ENCODE measurements around the gene RPTOR. TPM values are rescaled to one million over a fixed set of nuclear protein-coding genes. Genes with fewer than 3 reads are reported as not detected.
"Not testable (repeated sequence)": the region's sequence is repeated elsewhere in the genome, so short reads cannot be mapped to it uniquely, and the experiment has no call there.

RPTOR gene
- total RNA-seq, 1 donor from 2014 or later, result 21.8 TPM

DNA sequence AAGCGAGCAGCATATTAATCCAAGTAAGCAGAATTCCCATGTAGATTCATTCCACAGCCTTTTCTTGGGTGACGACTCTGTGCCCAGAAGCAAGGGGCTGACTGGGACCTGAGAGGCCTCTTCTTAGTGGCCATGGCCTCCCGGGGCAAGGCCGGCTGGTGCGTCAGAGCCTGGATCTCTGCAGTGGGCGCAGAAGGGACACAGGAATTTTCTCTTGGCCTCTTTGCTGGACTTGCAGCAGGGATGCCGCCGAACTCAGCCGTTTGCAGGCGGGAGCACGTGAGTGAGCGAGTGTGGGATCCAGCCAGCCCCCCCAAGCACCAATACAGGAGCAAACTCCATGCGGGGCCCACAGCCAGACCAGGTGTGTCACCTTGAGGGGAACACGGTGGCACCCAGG lies 151.8 kb downstream of the RPTOR start:
- DNase-seq, result no peak

DNA sequence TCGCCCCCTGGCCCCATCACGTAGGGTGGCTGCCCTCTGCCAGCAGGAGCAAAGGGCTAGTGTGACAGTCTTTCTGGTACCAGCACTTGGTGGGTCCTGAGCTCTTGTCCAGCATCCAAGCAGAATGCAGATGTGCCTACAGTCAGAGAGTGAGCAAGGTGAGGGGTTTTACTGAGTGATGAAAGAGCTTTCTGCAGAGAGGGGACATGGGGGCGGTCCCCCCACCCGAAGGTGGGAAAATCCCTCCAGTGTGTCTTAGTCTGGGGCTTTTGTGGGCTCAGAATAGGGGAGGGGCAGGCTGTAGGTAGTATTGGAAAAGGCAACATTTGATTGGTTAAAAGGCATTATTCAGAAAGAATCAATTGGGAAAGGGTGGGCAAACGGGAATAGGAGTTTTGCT lies 152.3 kb downstream of the RPTOR start:
- no peak for DNase-seq

DNA sequence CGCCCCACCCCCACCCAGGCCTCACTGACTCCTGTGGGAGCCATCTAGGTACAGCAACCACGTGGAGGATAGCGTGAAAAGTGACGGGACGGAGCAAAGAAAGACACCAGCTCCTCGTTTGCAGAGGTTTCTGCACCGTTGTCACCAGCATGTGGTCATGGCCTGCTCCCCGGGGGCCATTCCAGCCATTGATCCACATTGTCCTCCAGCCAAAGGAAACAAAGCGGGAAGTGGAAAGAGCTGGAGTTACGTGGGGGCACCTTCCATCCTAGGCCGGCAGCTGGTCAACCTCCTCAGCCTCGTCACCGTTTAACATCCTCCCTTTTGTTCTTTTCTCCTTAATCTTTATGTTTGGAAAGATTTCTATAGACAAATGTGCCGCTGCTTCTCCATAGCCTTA lies 153.7 kb downstream of the RPTOR start:
- no peak for DNase-seq

DNA sequence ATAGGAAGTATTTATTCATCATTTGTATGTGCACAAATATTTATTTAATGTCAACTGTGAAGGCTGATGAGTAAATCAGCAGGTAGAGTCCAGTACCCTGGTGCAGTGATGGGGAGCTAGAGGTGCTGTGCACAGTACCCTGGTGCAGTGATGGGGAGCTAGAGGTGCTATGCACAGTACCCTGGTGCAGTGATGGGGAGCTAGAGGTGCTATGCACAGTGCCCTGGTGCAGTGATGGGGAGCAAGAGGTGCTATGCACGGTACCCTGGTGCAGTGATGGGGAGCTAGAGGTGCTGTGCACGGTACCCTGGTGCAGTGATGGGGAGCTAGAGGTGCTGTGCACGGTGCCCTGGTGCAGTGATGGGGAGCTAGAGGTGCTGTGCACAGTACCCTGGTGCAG lies 154.6 kb downstream of the RPTOR start:
- not testable (repeated sequence) for DNase-seq

DNA sequence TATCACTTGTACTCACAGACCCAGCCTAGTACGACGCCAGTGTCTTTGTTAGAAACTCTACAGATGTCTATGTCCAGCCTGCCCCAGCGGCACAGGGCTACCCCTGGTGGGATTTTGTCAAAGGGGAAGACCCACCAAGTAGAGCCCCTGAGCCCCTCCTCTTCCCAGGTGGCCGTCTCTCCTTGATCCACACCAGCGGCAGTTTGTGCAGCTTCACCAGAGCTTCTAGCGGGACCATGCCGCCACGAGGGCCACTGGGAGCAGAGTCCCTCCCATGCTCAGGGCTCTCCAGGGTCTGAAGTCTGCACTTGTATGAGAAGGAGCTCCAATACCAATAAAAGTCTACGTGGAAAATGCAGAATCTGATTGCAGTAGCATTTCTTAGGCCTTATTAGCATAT lies 157.1 kb downstream of the RPTOR start:
- DNase-seq, result no peak

DNA sequence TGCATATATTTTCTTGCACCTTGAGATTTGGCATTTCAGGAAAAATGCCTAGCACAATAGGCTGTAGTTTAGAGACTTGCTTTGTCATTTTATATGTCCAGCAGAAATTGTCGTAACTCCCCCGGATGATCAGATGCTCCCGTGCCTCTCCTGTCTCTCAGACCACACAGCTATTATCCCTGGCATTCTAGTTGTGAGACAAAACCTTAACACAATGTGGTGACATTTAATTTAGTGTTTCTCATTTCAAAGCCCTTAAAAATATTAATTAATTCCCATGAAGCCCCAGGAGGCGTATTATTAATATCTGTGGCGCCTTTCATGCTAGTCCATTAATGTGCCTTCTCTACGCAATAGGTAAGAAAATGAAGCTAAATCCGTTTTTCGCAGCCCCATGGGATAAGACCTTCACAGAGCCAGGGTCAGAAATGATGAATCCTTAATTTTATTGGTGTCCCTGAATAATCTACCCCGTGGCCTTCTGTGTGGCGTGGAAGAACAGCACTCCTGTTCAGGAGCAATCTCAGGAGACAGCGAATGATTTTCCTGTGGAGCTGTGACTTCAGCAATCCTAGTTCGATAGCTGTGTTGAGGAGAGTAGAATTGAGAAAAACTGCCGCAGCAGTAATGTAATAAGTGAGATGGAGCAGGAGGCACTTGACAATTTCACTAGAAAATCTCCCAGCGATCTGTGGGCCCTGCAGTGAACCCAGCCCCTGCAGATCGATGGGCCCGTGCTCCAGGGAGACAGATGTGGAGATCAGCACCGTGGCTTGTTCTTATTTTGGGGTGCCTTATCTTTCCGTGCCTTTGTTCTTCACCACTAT lies 157.9 kb downstream of the RPTOR start:
- DNase-seq, result no peak

DNA sequence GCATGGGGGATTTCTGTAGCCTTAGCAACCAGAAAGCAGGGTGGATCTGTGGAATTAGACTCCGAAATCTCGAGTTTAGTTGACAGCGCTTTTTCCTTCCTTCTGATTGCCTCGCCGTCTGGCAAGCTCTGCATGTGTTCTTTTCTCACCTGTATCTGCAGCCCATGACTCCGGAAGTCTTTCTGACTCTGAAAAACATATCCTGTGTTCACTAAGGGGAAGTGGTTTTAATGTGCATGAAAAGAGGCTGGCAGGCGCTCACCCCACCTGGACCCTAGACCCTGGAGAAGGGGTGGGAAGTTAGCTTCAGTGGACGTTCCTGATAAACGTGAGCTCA lies 158.5 kb downstream of the RPTOR start:
- no peak for DNase-seq

DNA sequence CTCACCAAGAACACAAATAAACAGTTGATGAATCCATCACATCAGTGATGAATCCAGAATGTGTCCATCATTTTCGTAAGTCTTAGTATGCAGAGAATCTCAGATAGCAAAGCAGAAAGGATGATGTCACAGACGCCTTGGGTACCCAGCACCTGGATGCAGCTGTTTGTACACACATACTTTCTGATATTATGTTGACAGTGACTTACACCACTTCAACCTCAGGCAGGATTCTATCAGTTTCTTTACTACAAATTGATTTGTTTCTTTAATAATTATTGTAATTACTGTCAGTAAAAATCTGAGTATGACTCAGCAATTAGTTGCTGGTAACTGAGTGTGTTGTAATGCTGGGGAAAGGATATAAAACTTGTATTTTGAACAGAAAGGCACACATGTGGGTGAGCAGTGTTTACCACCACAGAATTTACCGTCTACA lies 159.8 kb downstream of the RPTOR start:
- no peak for DNase-seq

DNA sequence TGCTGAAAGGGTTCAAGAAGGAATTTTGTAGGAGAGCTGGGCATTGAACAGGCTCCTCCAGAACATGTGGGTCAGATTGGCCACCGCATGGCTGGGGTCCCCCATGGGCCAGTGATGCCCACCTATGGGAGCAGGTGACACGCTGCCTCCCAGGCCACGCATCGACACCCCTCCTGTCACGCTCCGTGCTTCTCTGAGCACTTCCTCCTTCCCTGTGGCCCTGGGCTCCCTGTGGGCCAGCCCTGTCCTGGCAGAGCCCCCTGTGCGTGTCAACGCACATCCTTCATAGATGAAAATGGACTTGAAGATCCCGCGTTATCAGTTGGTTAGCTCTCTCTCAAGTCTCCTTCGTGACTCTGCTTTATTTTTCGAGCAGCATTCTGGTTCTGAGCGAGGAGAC lies 160.3 kb downstream of the RPTOR start:
- DNase-seq, result no peak

DNA sequence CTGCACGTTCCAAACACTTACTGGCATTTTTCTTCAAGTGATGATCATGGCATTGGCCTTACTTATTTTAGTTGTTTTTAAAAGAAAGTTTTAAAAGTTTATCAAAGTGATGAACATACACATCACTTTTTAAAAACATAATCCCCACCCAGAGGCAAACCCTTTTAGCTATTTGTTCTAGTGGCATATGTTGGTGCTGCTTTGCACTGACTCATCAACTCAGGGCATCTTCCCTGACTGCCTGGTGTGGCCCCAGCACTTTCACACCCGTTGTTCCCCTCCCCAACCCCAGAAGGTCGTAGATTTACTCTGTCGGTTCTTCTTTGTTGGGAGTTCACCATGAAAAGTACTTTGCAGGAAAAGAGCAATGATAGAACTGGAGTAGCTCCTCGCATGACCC lies 161.3 kb downstream of the RPTOR start:
- no peak for DNase-seq

DNA sequence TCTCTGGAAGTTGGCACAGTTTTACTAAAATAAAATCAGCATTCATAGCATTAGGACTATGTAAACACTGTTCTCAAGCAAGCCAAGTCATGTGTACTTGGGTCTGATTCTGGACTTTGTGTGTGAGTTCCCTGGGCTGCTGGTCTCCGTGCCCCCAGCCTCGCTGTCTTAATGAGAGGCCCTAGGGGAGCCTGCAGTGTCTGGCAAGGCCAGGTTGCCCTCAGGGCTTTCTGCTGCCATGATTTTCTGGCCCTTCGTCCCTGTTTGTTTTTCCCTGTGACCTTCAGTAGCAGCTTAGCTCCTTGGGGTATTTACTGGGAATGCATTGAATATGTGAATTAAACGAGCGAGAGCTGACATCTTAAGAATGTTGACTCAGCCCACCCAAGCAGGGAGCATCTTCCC lies 161.8 kb downstream of the RPTOR start:
- DNase-seq, result no peak

DNA sequence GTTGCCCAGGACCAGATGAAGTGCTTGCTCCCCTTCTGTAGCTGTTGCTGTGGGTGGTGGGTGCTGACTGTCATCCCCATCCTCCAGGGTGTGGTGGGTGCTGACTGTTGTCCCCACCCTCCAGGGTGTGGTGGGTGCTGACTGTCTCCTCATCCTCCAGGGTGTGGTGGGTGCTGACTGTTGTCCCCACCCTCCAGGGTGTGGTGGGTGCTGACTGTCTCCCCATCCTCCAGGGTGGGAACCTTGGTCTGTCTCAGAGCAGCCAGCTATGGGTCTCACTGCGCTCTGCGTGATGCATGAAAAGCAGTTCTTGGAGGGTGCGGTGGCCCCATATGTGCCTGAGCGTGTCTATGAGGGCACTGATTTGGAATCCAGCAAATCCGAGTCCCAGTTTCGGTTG lies 163.8 kb downstream of the RPTOR start:
- DNase-seq, result no peak

DNA sequence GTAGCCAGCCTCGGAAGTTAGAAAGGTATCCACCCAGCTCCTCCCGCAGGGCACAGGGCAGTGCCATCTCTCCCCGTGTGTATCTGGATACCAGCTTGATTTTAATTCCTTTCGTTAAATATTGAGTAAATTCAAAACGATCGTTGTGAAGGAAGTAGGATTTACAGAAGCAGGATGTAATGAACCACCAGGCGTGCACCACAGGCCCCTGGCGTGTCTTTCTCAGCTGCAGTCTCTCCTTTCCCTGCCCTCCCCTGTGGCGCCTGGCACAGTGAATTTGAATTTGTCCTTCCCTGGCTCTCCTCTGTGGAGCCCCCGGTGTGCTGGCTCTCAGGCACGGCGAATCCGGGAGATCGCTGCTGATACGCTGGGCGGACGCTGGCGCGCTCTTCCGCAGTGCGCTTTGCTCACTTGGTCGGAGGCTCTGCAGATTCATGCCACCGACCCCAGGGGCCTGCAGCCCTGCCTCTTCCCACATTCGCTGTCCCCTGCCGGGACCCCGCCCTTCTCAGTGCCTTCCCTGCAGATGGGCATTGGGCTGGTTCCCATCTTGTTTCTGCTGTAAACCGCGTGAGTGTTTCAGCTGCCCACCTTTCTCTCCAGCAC lies 164.6 kb downstream of the RPTOR start:
- DNase-seq, result no peak

DNA sequence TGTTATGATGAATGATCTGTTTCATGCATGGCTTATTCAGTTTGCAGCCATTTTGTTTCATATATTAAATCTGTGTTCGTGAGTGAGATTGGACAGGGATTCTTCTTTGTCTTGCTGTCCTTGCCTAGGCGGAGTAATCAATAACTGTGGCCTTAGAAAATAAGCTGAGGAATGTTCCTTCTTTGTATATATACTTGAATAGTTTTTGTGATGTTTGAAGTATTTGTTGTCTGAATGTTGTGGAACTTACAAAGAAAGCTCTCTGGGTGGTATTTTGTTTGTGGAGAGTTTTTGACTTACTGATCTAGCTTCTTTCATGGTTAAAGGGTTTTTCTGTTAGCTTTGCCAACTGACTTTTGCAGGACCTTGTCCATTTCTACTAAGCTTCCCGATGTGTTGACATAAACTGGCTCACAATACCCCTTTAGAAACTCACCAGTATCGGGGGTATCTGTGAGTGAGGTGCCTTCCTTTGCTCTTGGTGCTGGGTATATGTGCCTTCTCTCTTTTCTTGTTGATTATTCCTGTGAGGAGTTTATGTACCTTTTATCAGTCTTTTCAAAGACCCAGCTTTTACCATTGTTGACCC lies 166.2 kb downstream of the RPTOR start:
- no peak for DNase-seq

DNA sequence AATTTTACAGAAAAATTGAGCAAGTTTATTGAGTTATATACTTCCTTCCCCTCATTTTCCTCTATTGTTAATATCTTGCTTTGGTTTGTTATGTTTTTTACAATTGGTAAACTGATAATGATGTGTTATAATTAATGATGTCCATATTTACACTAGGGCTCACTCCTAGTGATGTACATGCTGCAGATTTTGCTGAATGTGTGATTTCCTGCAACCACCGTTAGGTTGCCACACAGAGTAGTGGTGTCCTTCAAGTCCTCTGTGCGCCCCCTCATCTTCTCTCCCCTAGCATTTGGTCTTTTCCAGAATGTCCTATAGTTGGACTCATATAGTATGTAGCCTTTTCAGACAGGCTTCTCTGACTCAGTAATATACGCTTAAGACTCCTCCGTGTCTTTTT lies 167.5 kb downstream of the RPTOR start:
- no peak for DNase-seq

DNA sequence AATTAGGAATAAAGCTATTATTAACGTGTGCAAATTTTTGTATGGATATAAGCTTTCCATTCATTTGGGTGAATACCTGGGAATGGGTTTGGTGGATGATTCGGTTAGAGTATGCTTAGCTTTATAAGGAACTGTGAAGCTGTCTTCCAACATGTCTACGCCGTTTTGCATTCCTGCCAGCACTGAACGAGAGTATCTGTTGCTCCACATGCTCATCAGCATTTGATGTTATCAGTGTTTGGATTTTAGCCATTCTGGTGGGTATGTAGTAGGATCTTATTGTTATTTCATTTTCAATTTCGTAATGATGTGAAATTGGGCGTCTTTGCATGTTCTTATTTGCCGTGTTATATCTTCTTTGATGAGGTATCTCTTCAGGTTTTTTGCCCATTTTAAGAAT lies 168.0 kb downstream of the RPTOR start:
- no peak for DNase-seq

DNA sequence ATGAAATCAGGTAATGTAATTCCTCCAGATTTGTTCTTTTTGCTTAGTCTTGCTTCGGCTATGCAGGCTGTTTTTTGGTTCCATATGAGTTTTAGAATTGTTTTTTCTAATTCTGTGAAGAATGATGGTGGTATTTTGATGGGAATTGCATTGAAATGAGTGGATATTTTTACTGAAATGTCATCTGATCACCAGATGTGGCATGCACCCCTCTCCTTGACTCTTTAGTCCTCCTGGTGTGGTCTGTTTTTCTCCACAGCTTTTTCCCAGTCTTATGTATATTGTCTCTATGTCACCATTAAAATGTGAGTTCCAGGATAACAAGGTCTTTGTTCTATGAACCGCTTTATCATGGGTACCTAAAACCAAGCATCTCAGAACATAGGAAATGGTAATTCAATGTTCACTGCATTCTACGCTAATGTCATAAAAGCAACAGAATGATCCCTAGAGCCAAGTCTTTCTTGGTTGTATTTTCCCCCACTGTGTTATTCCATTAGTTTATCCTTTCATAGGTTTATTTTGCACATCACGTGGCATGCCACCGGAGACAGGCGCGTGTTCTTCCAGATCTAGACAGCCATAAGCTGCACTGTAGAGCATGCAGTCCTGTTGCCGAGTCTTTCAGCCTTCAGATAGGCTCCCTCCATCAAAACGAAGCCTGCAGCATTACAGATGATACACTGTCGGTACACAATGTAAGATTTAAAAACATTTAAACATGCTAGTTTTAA lies 172.5 kb downstream of the RPTOR start:
- DNase-seq, result no peak

DNA sequence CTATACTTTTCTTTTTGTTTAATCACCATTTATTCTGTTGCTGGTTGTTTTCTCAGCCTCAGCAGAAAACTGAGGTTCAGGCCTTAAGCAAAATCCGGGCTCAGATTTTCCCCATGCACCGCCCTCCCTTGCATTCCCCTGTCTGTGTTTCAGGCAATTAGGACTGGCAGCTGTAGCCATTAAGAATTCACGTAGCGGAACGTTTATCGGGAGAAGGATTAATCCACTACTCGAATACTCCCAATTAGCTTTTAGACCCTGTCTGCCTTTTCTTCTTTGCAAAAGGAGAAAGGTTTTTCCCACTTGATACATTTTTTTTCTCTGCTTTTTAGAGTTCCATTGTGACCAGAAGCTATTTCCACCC lies 173.1 kb downstream of the RPTOR start:
- no peak for DNase-seq

DNA sequence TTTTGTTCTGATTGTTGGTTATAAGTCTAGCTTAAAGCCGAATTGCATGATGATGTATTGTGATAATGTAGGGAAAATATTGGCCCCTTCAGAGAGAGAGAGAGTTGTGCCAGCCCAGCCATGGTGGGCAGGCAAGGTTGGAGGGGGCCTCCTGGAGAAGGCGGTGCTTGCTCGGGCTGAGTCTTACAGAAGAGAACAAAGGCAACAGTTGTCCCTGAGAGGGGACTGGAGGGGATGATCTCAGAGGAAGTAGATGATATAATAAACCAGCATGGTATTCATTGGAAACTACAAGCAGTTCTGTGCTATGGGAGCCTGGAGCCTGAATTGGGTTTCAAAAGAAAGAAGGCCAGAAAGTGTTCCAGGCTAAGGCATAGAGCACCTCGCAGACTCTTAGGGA lies 173.8 kb downstream of the RPTOR start:
- peak; percentile 33 for DNase-seq

DNA sequence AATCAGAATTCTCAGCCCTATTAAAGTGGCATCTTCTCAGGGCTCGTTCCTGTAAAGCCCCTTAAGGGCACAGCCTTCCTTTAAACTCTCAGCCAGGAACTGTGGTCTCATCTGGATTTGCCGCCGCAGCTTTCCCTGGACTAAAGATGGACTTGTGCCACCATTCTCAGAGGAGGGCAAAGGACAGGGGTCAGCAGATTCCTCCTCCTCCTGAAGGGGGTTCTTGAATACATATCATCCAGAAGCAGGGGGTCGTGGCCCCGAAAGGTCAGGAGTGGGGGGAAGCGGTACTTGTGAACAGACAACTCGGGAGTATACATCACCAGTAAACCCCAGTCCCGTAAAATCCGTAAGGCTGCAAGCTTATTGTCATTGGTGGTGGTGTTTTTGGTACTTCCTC lies 174.8 kb downstream of the RPTOR start:
- no peak for DNase-seq

DNA sequence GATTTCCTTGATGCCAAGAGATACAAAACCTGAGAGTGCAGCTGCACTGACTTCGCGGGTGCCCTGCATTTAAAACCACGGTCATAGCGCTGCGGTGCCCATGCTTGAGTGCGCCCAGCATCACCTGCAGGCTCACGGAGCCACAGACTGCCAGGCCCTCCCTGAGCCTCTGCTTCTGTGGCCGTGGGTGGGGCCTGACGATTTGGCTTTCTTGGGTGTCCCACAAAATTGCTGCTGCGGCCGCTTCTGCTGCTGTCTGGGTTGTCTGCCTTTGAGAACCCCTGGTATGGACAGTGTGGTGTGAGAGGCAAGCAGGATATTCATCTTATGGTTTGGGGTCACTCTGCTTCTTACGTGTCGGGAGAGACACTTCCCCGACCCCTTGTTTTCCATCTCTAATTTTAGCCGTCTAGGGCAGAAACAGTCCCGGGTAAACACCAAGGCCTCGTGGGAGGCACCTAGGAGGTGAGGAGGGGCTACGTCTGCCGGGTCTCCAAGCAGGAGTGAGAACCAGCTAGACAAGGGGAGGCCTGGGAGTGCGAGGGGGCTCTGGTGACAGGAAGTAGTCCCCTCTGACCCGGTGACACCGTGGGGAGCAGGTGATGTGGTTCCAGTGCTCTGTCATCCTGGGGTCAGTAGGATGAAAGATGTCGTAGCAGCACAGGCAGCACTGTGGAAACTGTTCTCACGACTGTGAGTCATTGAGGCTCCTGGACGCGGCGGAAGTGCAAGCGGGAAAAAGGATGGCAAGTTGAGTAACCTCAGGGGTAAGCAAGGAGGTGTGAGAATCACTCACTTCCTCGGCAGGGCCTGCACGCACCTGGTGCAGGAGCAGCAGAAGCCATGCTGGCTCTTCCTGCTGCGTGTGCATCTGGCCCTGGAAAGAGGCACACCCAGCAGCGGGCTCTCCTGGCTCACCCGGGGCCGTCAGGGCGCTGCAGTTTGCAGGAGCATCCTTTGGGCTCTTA lies 176.3 kb downstream of the RPTOR start:
- DNase-seq, result peak; percentile 88

DNA sequence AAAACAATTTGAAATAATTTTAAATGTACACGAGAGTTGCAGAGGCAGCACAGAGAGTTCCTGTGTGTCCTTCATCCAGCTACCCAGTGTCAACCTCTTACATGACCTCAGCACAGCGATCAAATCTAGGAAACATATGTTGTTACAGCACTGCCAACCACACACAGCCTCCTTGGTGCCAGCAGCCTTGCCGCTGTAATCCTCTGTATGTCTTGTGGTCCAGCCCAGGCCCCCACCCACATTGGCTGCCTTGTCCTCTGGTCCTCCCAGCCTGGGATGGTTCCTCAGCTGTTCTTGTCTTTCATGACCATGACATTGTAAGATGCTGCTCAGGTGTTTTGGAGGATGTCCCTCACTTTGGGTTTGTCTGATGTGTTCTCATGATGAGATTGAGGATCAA lies 178.0 kb downstream of the RPTOR start:
- DNase-seq, result no peak

Data from dermis blood vessel endothelial cell (primary cell).